8988T (cell line): Measurements from ENCODE around the gene LILRB2.
"Not testable (repeated sequence)": the region's sequence is repeated elsewhere in the genome, so short reads cannot be mapped to it uniquely, and the experiment has no call there.

Experiments used
- DNase-seq: peaks from one replicate; pipeline ENCODE4 v3.0.0; 2011

Gene LILRB2

GRCh38 chr19:54302257-54302656, 21.3 kb upstream of the LILRB2 start:
- DNase-seq: no peak

DNA sequence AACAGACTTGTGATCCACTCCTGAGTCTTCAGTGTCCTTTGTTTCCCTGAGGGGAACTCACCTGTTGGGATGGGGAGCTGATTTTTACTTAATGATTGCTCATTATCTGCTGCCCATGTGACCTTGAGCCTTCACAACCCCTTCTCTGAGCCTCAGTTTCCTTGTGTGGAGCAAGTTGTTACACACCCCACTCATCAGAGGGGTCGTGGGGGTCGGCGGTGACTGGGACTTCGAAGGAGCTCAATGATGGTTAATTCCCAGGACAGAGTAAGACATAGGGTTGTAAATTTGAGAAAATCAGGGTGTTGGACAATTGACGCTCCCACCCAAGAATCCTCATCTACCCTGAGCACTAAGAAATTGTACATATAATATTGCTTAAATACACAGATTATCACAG, 18.6 kb upstream of the LILRB2 start:
- DNase-seq: no peak

- no peak for DNase-seq
Observed at GRCh38 chr19:54299126-54299498, 18.2 kb upstream of the LILRB2 start.

GRCh38 chr19:54298357-54299125, 17.6 kb upstream of the LILRB2 start:
- DNase-seq: no peak

DNA sequence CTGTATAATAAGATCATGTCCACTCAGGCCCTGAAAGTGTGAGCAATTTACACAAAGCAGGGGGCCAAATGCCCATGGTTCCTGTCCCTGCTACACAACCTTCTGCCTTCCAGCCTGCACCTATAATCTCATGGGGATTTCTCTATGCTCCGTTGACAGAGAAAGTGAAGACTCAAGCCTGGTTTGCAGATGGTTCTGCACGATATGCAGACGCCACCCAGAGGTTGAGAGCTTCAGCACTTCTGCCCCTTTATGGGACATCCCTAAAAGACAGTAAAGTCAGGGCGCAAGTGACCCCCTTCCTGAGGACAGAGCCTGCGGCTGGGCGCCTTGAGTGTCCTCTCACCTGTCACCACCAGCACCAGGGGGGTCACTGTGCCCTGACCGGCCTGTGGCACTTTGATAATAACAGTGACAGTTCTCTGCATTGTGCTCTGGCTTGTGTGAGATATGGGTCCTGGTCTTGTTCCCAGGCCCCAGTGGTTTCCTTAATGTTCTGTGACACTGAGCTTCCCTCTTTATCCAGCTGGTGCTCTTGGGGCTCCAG, 16.9 kb upstream of the LILRB2 start:
- DNase-seq: no peak

DNA sequence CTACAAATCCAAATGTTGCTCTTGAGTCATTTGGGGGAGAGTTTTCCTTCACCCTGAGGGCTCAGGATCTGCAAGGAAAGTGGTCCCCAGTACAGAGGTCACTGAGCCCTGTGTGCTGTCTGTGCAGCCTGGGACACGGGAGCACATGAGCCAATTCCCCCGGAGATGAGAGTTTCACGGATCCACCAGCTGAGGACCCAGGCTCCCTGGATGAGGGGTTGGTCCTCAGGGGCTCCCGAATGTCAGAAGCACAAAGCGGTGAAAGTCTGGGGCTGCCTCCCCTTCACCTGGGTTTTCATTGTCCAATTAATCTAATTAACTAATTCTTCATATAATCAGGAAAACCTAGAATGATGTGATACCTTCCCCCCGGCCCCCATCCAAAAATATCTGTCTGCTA, 13.6 kb upstream of the LILRB2 start:
- DNase-seq: no peak

DNA sequence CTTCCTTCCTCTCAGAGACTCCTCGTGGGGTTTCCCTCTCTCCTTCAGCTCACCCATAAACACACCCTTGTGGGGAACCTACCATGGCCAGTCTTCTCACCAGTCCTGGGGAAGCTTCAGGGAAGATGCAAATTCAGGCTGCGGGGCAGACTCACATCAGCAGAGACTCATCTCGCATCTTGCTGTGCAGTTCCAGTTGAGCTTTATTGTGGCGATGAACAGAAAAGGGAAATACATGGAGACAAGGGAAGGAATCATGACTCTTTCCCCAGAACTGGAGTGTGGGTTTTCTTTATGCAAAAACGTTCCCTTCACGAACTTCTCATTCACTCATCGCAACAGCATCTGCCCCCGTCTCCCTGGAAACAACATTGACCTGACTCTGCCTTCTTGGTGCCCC, 8.2 kb upstream of the LILRB2 start:
- not testable (repeated sequence) for DNase-seq

DNA sequence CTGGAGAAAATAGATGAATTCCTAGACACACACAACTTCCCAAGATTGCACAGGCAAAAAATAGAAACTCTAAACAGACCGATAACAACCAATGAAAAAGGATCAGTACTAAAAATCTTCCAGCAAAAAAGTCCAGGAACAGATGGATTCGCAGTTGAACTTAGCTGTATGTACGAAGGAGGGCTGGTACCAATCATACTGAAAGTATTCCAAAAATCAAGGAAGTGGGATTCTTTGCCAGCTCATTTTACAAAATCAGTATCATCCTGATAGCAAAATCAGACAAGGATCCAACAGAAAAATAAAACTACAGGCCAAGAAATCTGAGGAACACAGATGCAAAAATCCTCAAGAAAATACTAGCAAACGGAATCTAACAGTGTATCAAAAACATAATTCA, 6.5 kb upstream of the LILRB2 start:
- peak; percentile 26 for DNase-seq

- not testable (repeated sequence) for DNase-seq
Observed at GRCh38 chr19:54286283-54286682, 5.4 kb upstream of the LILRB2 start.

DNA sequence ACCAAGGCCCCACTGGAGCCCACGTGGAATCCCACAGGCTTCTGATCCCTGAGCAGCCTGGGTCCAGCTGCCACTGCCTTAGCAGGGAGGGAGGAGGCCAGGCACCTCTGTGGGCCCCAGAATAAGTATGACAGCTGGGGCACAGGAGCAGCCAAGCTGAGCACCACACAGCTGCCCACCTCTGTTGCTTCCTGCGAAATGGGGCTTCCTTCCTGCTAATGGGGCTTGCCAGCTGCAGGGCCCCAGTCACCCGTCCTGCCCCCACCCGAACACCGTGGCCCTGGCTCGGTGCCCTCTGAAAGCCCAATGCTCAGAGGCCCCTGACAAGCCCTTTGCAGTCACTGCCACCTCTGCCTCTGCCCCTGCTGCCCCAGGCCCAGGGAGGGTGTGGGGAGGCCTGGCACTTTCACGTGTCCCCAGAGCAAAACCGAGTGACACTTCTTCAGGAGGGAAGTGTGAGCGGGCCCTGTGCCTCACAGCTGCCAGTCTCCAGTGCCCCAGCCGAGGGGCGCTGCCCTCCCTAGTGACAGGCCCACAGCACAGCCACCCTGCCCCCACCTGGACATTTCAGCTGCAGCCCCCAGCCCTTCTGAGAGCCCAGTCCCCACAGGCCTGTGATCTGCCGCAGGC, 4.6 kb upstream of the LILRB2 start:
- not testable (repeated sequence) for DNase-seq

DNA sequence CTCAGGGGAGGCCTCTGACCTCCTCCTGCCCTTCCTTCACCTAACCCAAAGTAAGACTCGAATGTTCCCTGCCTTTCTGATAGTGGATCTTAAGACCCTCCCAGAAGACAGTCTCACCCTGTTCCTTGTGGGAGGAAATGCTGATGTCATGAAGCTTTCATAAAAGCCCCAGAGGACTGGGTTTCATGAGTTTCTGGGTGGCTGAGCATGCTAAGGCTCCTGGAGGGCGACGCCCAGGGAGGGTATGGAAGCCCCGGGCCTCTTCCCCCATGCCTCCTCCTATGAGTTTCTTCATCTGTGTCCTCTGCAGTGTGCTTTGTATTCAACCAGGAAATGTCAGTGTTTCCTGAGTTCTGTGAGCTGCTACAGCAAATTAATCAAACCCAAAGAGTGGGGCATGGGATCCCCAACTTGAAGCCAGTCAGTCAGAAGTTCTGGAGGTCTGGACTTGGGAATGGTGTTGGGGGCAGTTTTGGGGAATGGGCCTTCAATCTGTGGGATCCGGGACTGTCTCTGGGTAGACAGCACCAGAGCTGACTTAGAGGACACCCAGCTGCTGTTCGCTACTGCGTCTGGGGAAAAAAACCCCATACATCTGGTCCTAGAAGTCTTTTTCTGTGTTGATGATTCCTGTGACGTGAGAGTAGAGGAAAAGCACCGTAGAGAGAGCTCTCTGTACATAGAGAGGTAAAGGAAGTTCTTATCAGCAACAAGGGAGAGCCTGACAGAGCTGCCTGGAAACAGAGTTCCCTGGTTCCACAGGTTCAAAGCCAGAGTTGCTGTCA, 2.0 kb upstream of the LILRB2 start:
- DNase-seq: no peak

- not testable (repeated sequence) for DNase-seq
Observed at GRCh38 chr19:54281729-54282075, 792 bp upstream of the LILRB2 start.

- not testable (repeated sequence) for DNase-seq
Observed at GRCh38 chr19:54280441-54280840, 469 bp downstream of the LILRB2 start.

- not testable (repeated sequence) for DNase-seq
Observed at GRCh38 chr19:54280025-54280424, 885 bp downstream of the LILRB2 start.

DNA sequence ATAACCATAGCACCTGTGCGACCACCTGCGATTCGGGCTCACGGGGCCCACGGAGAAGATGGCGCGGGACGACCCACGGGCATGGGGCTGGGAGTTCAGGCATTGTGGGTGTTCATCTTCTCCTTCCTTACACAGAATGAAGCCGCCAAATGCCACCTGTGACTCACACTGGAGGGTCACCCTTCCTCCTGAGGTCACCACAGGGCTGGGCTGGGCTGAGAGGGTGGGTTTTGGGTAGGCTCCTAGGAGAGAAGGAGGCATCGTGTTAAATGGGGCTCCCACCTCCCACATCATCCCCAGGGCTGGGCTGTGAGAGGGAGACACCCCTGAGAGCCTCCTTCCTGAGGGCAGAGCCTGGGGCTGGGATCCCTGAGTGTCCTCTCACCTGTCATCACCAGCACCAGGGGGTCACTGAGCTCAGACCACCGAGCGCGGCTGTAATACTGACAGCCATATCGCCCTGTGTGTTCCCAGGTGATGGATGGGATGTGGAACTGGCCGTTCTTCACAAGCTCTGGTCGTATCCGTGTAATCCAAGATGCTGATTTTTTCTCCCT, 1.4 kb downstream of the LILRB2 start:
- DNase-seq: no peak

- not testable (repeated sequence) for DNase-seq
Observed at GRCh38 chr19:54278571-54279195, 2.2 kb downstream of the LILRB2 start.

GRCh38 chr19:54278056-54278455, 2.9 kb downstream of the LILRB2 start:
- DNase-seq: not testable (repeated sequence)

DNA sequence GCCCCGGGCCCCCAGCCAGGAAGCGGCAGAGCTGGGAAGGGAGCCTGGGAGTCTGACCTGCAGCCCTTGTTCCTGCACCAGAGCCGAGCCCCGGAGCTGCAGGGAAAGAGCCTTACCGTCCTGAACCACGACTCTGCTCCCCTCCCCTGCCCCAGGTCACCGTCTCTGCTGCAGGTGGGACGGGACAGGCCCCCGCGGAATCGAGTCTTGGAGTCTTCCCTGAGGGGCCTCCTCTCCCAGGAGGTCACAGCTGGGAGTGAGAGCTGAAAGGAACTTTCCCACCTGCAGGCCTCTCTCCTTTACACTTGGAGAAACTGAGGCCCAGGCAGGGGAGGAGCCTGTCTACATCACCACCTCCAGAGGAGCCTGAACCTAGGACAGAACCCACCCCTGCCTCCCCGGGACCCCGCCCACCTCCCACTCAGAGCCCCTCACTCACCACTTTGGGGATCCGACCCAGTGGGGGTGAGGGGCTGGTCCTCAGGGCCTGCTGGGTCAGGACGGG, 3.7 kb downstream of the LILRB2 start:
- DNase-seq: not testable (repeated sequence)

DNA sequence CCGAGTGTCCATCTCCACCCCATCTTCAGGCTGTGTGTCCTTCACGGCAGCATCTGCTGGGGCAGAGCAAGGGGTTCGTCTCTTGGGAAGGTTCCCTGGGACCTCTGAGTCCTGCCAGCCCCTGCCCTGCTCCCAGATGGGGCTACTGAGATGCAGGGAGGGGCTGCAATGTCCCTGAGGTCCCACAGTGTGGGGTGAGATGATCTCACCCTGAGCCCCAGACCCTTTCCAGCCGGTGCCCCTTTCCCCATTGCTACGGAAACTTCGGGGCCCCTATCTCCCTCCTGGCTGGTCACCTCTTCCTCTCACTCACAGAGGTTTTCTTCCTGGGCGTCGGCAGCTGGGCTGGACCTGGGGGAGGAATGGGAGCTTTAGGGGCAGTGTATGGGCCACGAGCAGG, 5.0 kb downstream of the LILRB2 start:
- DNase-seq: no peak

DNA sequence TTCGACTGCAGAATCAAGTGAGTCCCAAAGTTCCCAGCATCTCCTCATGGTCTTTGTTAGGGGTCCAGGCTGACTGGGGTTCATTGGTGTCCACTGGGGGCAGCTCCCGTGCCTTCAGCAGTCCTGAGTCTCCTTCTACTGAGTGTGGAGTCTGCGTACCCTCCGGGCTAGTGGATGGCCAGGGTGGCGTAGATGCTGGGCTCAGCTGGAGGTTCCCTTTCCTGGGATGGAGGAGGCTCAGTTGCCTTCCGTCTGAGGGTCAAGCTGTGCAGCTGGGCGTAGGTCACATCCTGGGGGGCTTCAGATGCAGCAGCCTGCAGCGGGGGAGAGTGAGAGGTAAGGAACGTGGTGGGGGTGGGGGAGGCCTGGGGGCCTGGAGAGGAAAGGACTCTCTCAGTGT, 6.4 kb downstream of the LILRB2 start:
- DNase-seq: not testable (repeated sequence)

GRCh38 chr19:54273821-54274220, 7.1 kb downstream of the LILRB2 start:
- DNase-seq: no peak

GRCh38 chr19:54272181-54272580, 8.7 kb downstream of the LILRB2 start:
- DNase-seq: not testable (repeated sequence)

- DNase-seq: not testable (repeated sequence)
Observed at GRCh38 chr19:54271587-54271986, 9.3 kb downstream of the LILRB2 start.
